ENCODE data around the gene CCNB1.

Gene CCNB1

GRCh38 chr5:69158039-69158438, 8.9 kb upstream of the CCNB1 start:
- no peak for ATAC-seq
- no peak for TF ChIP-seq TCF4 (CRISPR knock-in tag; IDR thresholded peaks at IDR 0.05; ENCODE audit: borderline replicate concordance)
- no peak for TF ChIP-seq CSRNP3 (CRISPR knock-in tag; IDR thresholded peaks at IDR 0.05)
- no peak for TF ChIP-seq ZNF70 (CRISPR knock-in tag; IDR thresholded peaks at IDR 0.05)
- no peak for TF ChIP-seq ZFP30 (CRISPR knock-in tag; IDR thresholded peaks at IDR 0.05)
- TF ChIP-seq TOX (CRISPR knock-in tag; IDR thresholded peaks at IDR 0.05; ENCODE audit: borderline replicate concordance) = no peak
- no peak for TF ChIP-seq GLIS3 (CRISPR knock-in tag; IDR thresholded peaks at IDR 0.05)
- TF ChIP-seq RARB (CRISPR knock-in tag; IDR thresholded peaks at IDR 0.05) = no peak
- no peak for TF ChIP-seq ISL1 (CRISPR knock-in tag; IDR thresholded peaks at IDR 0.05)
- no peak for TF ChIP-seq CREB5 (CRISPR knock-in tag; IDR thresholded peaks at IDR 0.05; ENCODE audit: low read depth)
- no peak for TF ChIP-seq ZNF565 (CRISPR knock-in tag; conservative IDR thresholded peaks at IDR 0.05; ENCODE audit: low read depth)
- TF ChIP-seq ARNTL (CRISPR knock-in tag; IDR thresholded peaks at IDR 0.05; ENCODE audit: borderline replicate concordance, low read depth) = no peak
- TF ChIP-seq SNAI2 (CRISPR knock-in tag; IDR thresholded peaks at IDR 0.05) = no peak
- TF ChIP-seq CSDC2 (CRISPR knock-in tag; IDR thresholded peaks at IDR 0.05) = no peak

- TF ChIP-seq OSR1 (CRISPR knock-in tag; IDR thresholded peaks at IDR 0.05) = no peak
- TF ChIP-seq ZNF70 (CRISPR knock-in tag; IDR thresholded peaks at IDR 0.05) = no peak
- TF ChIP-seq TOX (CRISPR knock-in tag; IDR thresholded peaks at IDR 0.05; ENCODE audit: borderline replicate concordance) = no peak
- TF ChIP-seq TCF4 (CRISPR knock-in tag; IDR thresholded peaks at IDR 0.05; ENCODE audit: borderline replicate concordance) = no peak
- TF ChIP-seq GLIS3 (CRISPR knock-in tag; IDR thresholded peaks at IDR 0.05) = no peak
- TF ChIP-seq ZNF565 (CRISPR knock-in tag; conservative IDR thresholded peaks at IDR 0.05; ENCODE audit: low read depth) = no peak
- TF ChIP-seq ESRRG (CRISPR knock-in tag; IDR thresholded peaks at IDR 0.05) = no peak
- no peak for TF ChIP-seq POU6F1 (CRISPR knock-in tag; IDR thresholded peaks at IDR 0.05; ENCODE audit: borderline replicate concordance, low read depth)
- TF ChIP-seq RARB (CRISPR knock-in tag; IDR thresholded peaks at IDR 0.05) = no peak
- no peak for TF ChIP-seq ARNTL (CRISPR knock-in tag; IDR thresholded peaks at IDR 0.05; ENCODE audit: borderline replicate concordance, low read depth)
- TF ChIP-seq ZNF8 (CRISPR knock-in tag; IDR thresholded peaks at IDR 0.05) = no peak
- no peak for TF ChIP-seq ZFP3 (CRISPR knock-in tag; IDR thresholded peaks at IDR 0.05)
- ATAC-seq = no peak
Observed at GRCh38 chr5:69160651-69161050, 6.3 kb upstream of the CCNB1 start.

GRCh38 chr5:69167493-69167855, 524 bp downstream of the CCNB1 start:
- peak; percentile 22 for ATAC-seq

More at GRCh38 chr5:69167493-69167855, 524 bp downstream of the CCNB1 start:
- TF ChIP-seq ZNF8 (CRISPR knock-in tag; IDR thresholded peaks at IDR 0.05) (no peak), CREB5 (CRISPR knock-in tag; IDR thresholded peaks at IDR 0.05; ENCODE audit: low read depth) (no peak), ZNF565 (CRISPR knock-in tag; conservative IDR thresholded peaks at IDR 0.05; ENCODE audit: low read depth) (no peak), CSDC2 (CRISPR knock-in tag; IDR thresholded peaks at IDR 0.05) (no peak), CSRNP3 (CRISPR knock-in tag; IDR thresholded peaks at IDR 0.05) (no peak), PPARA (CRISPR knock-in tag; IDR thresholded peaks at IDR 0.05; ENCODE audit: borderline replicate concordance) (no peak), TCF4 (CRISPR knock-in tag; IDR thresholded peaks at IDR 0.05; ENCODE audit: borderline replicate concordance) (no peak), RARB (CRISPR knock-in tag; IDR thresholded peaks at IDR 0.05) (no peak), ZFP3 (CRISPR knock-in tag; IDR thresholded peaks at IDR 0.05) (no peak)

Measured in SK-N-SH treated with all-trans-retinoic acid at 6 μM for 48 hours (cell line).